SK-N-SH treated with all-trans-retinoic acid at 6 μM for 48 hours (cell line): ENCODE measurements around the gene HHATL.

ENCODE experiments used
- ATAC-seq: fragments of 200-7000 bp; cut with Tn5 transposase; 3 replicates; pipeline ENCODE4 v1.9.1; 2020; ENCODE audit warnings: mild to moderate bottlenecking, moderate library complexity
- ARNTL ChIP-seq: fragments of 450-650 bp; formaldehyde crosslinking; IDR thresholded peaks from 2 replicates; pipeline ENCODE4 v1.5.0; 2020; ENCODE audit warnings: low read depth, mild to moderate bottlenecking, moderate library complexity, borderline replicate concordance
- BACH2 ChIP-seq: fragments of 250-450 bp; sonication (Bioruptor Pico); IDR thresholded peaks from 2 replicates; pipeline ENCODE4 v1.9.0; 2021; ENCODE audit warnings: mild to moderate bottlenecking, borderline replicate concordance
- CSDC2 ChIP-seq: fragments of 250-450 bp; sonication (Bioruptor Pico); IDR thresholded peaks from 2 replicates; pipeline ENCODE4 v1.5.0; 2020; ENCODE audit warnings: mild to moderate bottlenecking, moderate library complexity
- ESRRG ChIP-seq: fragments of 250-450 bp; sonication (Bioruptor Pico); IDR thresholded peaks from 2 replicates; pipeline ENCODE4 v1.6.1; 2021; ENCODE audit warnings: mild to moderate bottlenecking
- GLIS3 ChIP-seq: fragments of 250-450 bp; sonication (Bioruptor Pico); IDR thresholded peaks from 2 replicates; pipeline ENCODE4 v1.5.0; 2020; ENCODE audit warnings: mild to moderate bottlenecking, moderate library complexity
- OSR1 ChIP-seq: fragments of 250-450 bp; sonication (Bioruptor Pico); IDR thresholded peaks from 2 replicates; pipeline ENCODE4 v1.8.0; 2022; ENCODE audit warnings: moderate library complexity, mild to moderate bottlenecking, inconsistent platforms
- PATZ1 ChIP-seq: fragments of 250-450 bp; sonication (Bioruptor Pico); IDR thresholded peaks from 2 replicates; pipeline ENCODE4 v1.8.0; 2020; ENCODE audit warnings: mild to moderate bottlenecking, moderate library complexity, borderline replicate concordance
- POU6F1 ChIP-seq: fragments of 250-450 bp; sonication (Bioruptor Pico); IDR thresholded peaks from 2 replicates; pipeline ENCODE4 v1.8.0; 2021; ENCODE audit warnings: low read depth, mild to moderate bottlenecking, moderate library complexity, borderline replicate concordance
- PPARA ChIP-seq: fragments of 250-450 bp; sonication (Bioruptor Pico); IDR thresholded peaks from 2 replicates; pipeline ENCODE4 v1.5.0; 2020; ENCODE audit warnings: mild to moderate bottlenecking, borderline replicate concordance
- SNAI2 ChIP-seq: fragments of 250-450 bp; sonication (Bioruptor Pico); IDR thresholded peaks from 2 replicates; pipeline ENCODE4 v1.5.0; 2020; ENCODE audit warnings: mild to moderate bottlenecking, moderate library complexity
- TCF4 ChIP-seq: fragments of 250-450 bp; sonication (Bioruptor Pico); IDR thresholded peaks from 2 replicates; pipeline ENCODE4 v1.8.0; 2021; ENCODE audit warnings: mild to moderate bottlenecking, moderate library complexity, borderline replicate concordance
- TOX ChIP-seq: fragments of 250-450 bp; sonication (Bioruptor Pico); IDR thresholded peaks from 2 replicates; pipeline ENCODE4 v1.8.0; 2021; ENCODE audit warnings: mild to moderate bottlenecking, moderate library complexity, borderline replicate concordance
- ZC3H10 ChIP-seq: fragments of 250-450 bp; sonication (Bioruptor Pico); IDR thresholded peaks from 2 replicates; pipeline ENCODE4 v1.5.1; 2021; ENCODE audit warnings: mild to moderate bottlenecking, moderate library complexity
- ZFP3 ChIP-seq: fragments of 250-450 bp; sonication (Bioruptor Pico); IDR thresholded peaks from 2 replicates; pipeline ENCODE4 v1.5.0; 2020; ENCODE audit warnings: mild to moderate bottlenecking, moderate library complexity
- ZFP30 ChIP-seq: fragments of 450-650 bp; formaldehyde crosslinking; IDR thresholded peaks from 2 replicates; pipeline ENCODE4 v1.5.0; 2022; ENCODE audit warnings: mild to moderate bottlenecking, moderate library complexity
- ZNF565 ChIP-seq: fragments of 450-650 bp; formaldehyde crosslinking; conservative IDR thresholded peaks from 2 replicates; pipeline ENCODE4 v1.5.0; 2020; ENCODE audit warnings: low read depth, mild to moderate bottlenecking, moderate library complexity
- ZNF70 ChIP-seq: fragments of 450-650 bp; formaldehyde crosslinking; IDR thresholded peaks from 2 replicates; pipeline ENCODE4 v1.5.0; 2020; ENCODE audit warnings: mild to moderate bottlenecking, moderate library complexity
- ZNF8 ChIP-seq: fragments of 450-650 bp; formaldehyde crosslinking; IDR thresholded peaks from 2 replicates; pipeline ENCODE4 v1.5.0; 2020; ENCODE audit warnings: mild to moderate bottlenecking, moderate library complexity
- TF ChIP-seq, protein P1 (sequence below): fragments of 250-450 bp; sonication (Bioruptor Pico); IDR thresholded peaks from 2 replicates; pipeline ENCODE4 v1.5.1; 2020; ENCODE audit warnings: low read depth, mild to moderate bottlenecking, moderate library complexity
- TF ChIP-seq, protein P2 (sequence below): fragments of 250-450 bp; sonication (Bioruptor Pico); IDR thresholded peaks from 2 replicates; pipeline ENCODE4 v1.5.0; 2020; ENCODE audit warnings: mild to moderate bottlenecking, moderate library complexity

Gene HHATL

GRCh38 chr3:42741796-42742195 is 39.2 kb upstream of the HHATL start:
- ATAC-seq = no peak
- TF ChIP-seq, protein P1, sequence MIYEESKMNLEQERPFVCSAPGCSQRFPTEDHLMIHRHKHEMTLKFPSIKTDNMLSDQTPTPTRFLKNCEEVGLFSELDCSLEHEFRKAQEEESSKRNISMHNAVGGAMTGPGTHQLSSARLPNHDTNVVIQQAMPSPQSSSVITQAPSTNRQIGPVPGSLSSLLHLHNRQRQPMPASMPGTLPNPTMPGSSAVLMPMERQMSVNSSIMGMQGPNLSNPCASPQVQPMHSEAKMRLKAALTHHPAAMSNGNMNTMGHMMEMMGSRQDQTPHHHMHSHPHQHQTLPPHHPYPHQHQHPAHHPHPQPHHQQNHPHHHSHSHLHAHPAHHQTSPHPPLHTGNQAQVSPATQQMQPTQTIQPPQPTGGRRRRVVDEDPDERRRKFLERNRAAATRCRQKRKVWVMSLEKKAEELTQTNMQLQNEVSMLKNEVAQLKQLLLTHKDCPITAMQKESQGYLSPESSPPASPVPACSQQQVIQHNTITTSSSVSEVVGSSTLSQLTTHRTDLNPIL (CRISPR knock-in tag) = no peak
- TF ChIP-seq TOX (CRISPR knock-in tag) (no peak), GLIS3 (CRISPR knock-in tag) (no peak), SNAI2 (no peak), POU6F1 (CRISPR knock-in tag) (no peak), ZNF70 (CRISPR knock-in tag) (no peak), PATZ1 (CRISPR knock-in tag) (no peak), ZFP3 (CRISPR knock-in tag) (no peak), PPARA (CRISPR knock-in tag) (no peak), ESRRG (no peak), ZC3H10 (CRISPR knock-in tag) (no peak), BACH2 (CRISPR knock-in tag) (no peak), ZFP30 (no peak), CSDC2 (no peak), ZNF8 (CRISPR knock-in tag) (no peak), ARNTL (CRISPR knock-in tag) (no peak), OSR1 (no peak), ZNF565 (no peak)
- TF ChIP-seq, protein P2, sequence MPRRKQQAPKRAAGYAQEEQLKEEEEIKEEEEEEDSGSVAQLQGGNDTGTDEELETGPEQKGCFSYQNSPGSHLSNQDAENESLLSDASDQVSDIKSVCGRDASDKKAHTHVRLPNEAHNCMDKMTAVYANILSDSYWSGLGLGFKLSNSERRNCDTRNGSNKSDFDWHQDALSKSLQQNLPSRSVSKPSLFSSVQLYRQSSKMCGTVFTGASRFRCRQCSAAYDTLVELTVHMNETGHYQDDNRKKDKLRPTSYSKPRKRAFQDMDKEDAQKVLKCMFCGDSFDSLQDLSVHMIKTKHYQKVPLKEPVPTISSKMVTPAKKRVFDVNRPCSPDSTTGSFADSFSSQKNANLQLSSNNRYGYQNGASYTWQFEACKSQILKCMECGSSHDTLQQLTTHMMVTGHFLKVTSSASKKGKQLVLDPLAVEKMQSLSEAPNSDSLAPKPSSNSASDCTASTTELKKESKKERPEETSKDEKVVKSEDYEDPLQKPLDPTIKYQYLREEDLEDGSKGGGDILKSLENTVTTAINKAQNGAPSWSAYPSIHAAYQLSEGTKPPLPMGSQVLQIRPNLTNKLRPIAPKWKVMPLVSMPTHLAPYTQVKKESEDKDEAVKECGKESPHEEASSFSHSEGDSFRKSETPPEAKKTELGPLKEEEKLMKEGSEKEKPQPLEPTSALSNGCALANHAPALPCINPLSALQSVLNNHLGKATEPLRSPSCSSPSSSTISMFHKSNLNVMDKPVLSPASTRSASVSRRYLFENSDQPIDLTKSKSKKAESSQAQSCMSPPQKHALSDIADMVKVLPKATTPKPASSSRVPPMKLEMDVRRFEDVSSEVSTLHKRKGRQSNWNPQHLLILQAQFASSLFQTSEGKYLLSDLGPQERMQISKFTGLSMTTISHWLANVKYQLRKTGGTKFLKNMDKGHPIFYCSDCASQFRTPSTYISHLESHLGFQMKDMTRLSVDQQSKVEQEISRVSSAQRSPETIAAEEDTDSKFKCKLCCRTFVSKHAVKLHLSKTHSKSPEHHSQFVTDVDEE (CRISPR knock-in tag) = no peak

- TF ChIP-seq ZFP30 (no peak), ZNF70 (CRISPR knock-in tag) (no peak), ZNF565 (no peak), BACH2 (CRISPR knock-in tag) (no peak), CSDC2 (no peak), TCF4 (CRISPR knock-in tag) (no peak), ZNF8 (CRISPR knock-in tag) (no peak), ZC3H10 (CRISPR knock-in tag) (no peak), PATZ1 (CRISPR knock-in tag) (no peak), PPARA (CRISPR knock-in tag) (no peak), POU6F1 (CRISPR knock-in tag) (no peak), TOX (CRISPR knock-in tag) (no peak)
- TF ChIP-seq, protein P2 (CRISPR knock-in tag) = no peak
- TF ChIP-seq, protein P1 (CRISPR knock-in tag) = no peak
- TF ChIP-seq, all 23 proteins: peak for 0
- ATAC-seq = no peak
Observed at GRCh38 chr3:42739401-42740158, 37.0 kb upstream of the HHATL start.
